WTC11 (cell line): ENCODE results near the gene ATXN2L. TPM values are rescaled to one million over a fixed set of nuclear protein-coding genes. Genes with fewer than 3 reads are reported as not detected.

ENCODE experiments used
- ATAC-seq: fragments of 200-7000 bp; cut with Tn5 transposase; 2 replicates; pipeline ENCODE4 v1.10.0; 2021; ENCODE audit warnings: mild to moderate bottlenecking, moderate library complexity
- CTCF ChIA-PET: fragments of 300-600 bp; sonication (Branson Sonifier 250); formaldehyde crosslinking; loops from one replicate; lab custom pipeline; 2021; ENCODE audit warnings: antibody characterized with exemption; lab: Charles Lee
- POLR2A ChIA-PET: fragments of 350-600 bp; sonication (Branson Sonifier 250); formaldehyde crosslinking; loops from one replicate; lab custom pipeline; 2021; ENCODE audit warnings: antibody characterized with exemption; lab: Charles Lee
- DNase-seq: peaks from one replicate; pipeline ENCODE4 v3.0.0; 2021; ENCODE audit warnings: low spot score
- H3K27ac Mint-ChIP-seq: 2 replicates; pipeline ENCODE4 v1.8.0; 2021; ENCODE audit warnings: mixed read lengths
- H3K27me3 Mint-ChIP-seq: 2 replicates; pipeline ENCODE4 v1.8.0; 2021; ENCODE audit warnings: low read depth, mild to moderate bottlenecking, moderate library complexity, mixed read lengths
- H3K36me3 Mint-ChIP-seq: 2 replicates; pipeline ENCODE4 v1.8.0; 2021; ENCODE audit warnings: mixed read lengths
- H3K4me1 Mint-ChIP-seq: 2 replicates; pipeline ENCODE4 v1.8.0; 2022; ENCODE audit warnings: mixed read lengths
- H3K4me3 Mint-ChIP-seq: 2 replicates; pipeline ENCODE4 v1.8.0; 2021; ENCODE audit warnings: mild to moderate bottlenecking, moderate library complexity, mixed read lengths
- H3K9me3 Mint-ChIP-seq: 2 replicates; pipeline ENCODE4 v1.8.0; 2021; ENCODE audit warnings: mixed read lengths
- CBFB ChIP-seq: sonication (generic); formaldehyde crosslinking; IDR thresholded peaks from 2 replicates; pipeline ENCODE4 v1.8.1; 2022; ENCODE audit warnings: mild to moderate bottlenecking, low read depth, missing genetic modification reagents
- CREM ChIP-seq: sonication (generic); formaldehyde crosslinking; IDR thresholded peaks from 2 replicates; pipeline ENCODE4 v1.8.1; 2022; ENCODE audit warnings: mild to moderate bottlenecking, missing genetic modification reagents, moderate library complexity
- IRF2 ChIP-seq: sonication (generic); formaldehyde crosslinking; IDR thresholded peaks from 2 replicates; pipeline ENCODE4 v1.8.0; 2022; ENCODE audit warnings: low read depth, missing genetic modification reagents, borderline replicate concordance
- KAT7 ChIP-seq: sonication (generic); formaldehyde crosslinking; IDR thresholded peaks from 2 replicates; pipeline ENCODE4 v1.8.1; 2023; ENCODE audit warnings: missing genetic modification reagents, mild to moderate bottlenecking, borderline replicate concordance
- NR2C2 ChIP-seq: sonication (generic); formaldehyde crosslinking; IDR thresholded peaks from 2 replicates; pipeline ENCODE4 v1.8.0; 2022; ENCODE audit warnings: mild to moderate bottlenecking, missing genetic modification reagents
- RORB ChIP-seq: fragments of 250-450 bp; sonication (Bioruptor Pico); IDR thresholded peaks from 2 replicates; pipeline ENCODE4 v1.9.0; 2021; ENCODE audit warnings: mild to moderate bottlenecking
- SP1 ChIP-seq: sonication (generic); formaldehyde crosslinking; conservative IDR thresholded peaks from 2 replicates; pipeline ENCODE4 v1.8.1; 2022; ENCODE audit warnings: missing genetic modification reagents
- total RNA-seq: library from RNA; stranded (reverse); gene quantifications from 3 replicates; pipeline ENCODE4 v1.2.3, GENCODE V29; 2021
- TF ChIP-seq, protein P1 (sequence below): sonication (generic); formaldehyde crosslinking; IDR thresholded peaks from 2 replicates; pipeline ENCODE4 v1.8.1; 2022; ENCODE audit warnings: mild to moderate bottlenecking, moderate library complexity, missing genetic modification reagents
- TF ChIP-seq, protein P2 (sequence below): sonication (generic); formaldehyde crosslinking; IDR thresholded peaks from 2 replicates; pipeline ENCODE4 v1.8.1; 2023; ENCODE audit warnings: mild to moderate bottlenecking, moderate library complexity, missing genetic modification reagents
- TF ChIP-seq, protein P3 (sequence below): sonication (generic); formaldehyde crosslinking; IDR thresholded peaks from 2 replicates; pipeline ENCODE4 v1.8.1; 2023; ENCODE audit warnings: mild to moderate bottlenecking, missing genetic modification reagents
- TF ChIP-seq, protein P4 (sequence below): sonication (generic); formaldehyde crosslinking; IDR thresholded peaks from 2 replicates; pipeline ENCODE4 v1.8.0; 2022; ENCODE audit warnings: mild to moderate bottlenecking, missing genetic modification reagents
- TF ChIP-seq, protein P5 (sequence below): sonication (generic); formaldehyde crosslinking; IDR thresholded peaks from 2 replicates; pipeline ENCODE4 v1.8.1; 2022; ENCODE audit warnings: mild to moderate bottlenecking, missing genetic modification reagents, moderate library complexity, borderline replicate concordance
- TF ChIP-seq, protein P6 (sequence below): fragments of 250-450 bp; sonication (Bioruptor Pico); IDR thresholded peaks from 2 replicates; pipeline ENCODE4 v1.8.0; 2021; ENCODE audit warnings: mild to moderate bottlenecking
- TF ChIP-seq, protein P7 (sequence below): sonication (generic); formaldehyde crosslinking; conservative IDR thresholded peaks from 2 replicates; pipeline ENCODE4 v1.8.1; 2022; ENCODE audit warnings: mild to moderate bottlenecking, missing genetic modification reagents
- TF ChIP-seq, protein P8 (sequence below): sonication (generic); formaldehyde crosslinking; IDR thresholded peaks from 2 replicates; pipeline ENCODE4 v1.8.1; 2022; ENCODE audit warnings: low read depth, missing genetic modification reagents, borderline replicate concordance
- TF ChIP-seq, protein P9 (sequence below): sonication (generic); formaldehyde crosslinking; IDR thresholded peaks from 2 replicates; pipeline ENCODE4 v1.8.1; 2022; ENCODE audit warnings: missing genetic modification reagents, borderline replicate concordance

The ATXN2L gene
- total RNA-seq, 1 experiment from 2014 or later = 243 TPM

DNA sequence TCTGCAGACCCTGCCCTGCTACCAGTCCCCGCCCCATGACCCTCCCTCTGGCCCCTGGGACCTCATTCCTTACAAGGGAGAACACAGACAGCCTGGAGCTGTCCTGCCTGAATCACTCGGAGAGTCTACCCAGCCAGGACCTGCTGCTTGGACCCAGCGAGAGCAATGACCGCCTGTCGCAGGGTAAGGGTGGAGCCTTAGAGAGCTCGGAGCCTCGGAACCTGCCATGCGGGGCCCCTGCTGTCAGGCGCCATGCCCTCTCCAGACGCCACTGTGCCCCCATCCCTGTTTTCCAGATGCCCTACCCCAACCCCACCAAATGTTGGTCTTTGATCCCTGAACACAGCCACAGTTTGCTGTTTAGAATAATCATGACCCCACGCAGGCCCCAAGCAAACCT is 46.4 kb downstream of the ATXN2L start:
- Mint-ChIP-seq H3K27ac (no peak overlapping the region), H3K36me3 (peaks cover 32% of the 10 kb centered on the region), H3K9me3 (no peaks in the 10 kb centered on the region), H3K4me3 (no peak overlapping the region), H3K4me1 (peaks cover 14% of the 10 kb centered on the region), H3K27me3 (no peaks in the 10 kb centered on the region)
- no peak for ATAC-seq
- TF ChIP-seq, protein P1, sequence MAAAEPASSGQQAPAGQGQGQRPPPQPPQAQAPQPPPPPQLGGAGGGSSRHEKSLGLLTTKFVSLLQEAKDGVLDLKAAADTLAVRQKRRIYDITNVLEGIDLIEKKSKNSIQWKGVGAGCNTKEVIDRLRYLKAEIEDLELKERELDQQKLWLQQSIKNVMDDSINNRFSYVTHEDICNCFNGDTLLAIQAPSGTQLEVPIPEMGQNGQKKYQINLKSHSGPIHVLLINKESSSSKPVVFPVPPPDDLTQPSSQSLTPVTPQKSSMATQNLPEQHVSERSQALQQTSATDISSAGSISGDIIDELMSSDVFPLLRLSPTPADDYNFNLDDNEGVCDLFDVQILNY (CRISPR knock-in tag) = no peak
- no peak for TF ChIP-seq NR2C2
- TF ChIP-seq, protein P2, sequence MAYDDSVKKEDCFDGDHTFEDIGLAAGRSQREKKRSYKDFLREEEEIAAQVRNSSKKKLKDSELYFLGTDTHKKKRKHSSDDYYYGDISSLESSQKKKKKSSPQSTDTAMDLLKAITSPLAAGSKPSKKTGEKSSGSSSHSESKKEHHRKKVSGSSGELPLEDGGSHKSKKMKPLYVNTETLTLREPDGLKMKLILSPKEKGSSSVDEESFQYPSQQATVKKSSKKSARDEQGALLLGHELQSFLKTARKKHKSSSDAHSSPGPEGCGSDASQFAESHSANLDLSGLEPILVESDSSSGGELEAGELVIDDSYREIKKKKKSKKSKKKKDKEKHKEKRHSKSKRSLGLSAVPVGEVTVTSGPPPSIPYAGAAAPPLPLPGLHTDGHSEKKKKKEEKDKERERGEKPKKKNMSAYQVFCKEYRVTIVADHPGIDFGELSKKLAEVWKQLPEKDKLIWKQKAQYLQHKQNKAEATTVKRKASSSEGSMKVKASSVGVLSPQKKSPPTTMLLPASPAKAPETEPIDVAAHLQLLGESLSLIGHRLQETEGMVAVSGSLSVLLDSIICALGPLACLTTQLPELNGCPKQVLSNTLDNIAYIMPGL = no peak
- TF ChIP-seq, protein P3, sequence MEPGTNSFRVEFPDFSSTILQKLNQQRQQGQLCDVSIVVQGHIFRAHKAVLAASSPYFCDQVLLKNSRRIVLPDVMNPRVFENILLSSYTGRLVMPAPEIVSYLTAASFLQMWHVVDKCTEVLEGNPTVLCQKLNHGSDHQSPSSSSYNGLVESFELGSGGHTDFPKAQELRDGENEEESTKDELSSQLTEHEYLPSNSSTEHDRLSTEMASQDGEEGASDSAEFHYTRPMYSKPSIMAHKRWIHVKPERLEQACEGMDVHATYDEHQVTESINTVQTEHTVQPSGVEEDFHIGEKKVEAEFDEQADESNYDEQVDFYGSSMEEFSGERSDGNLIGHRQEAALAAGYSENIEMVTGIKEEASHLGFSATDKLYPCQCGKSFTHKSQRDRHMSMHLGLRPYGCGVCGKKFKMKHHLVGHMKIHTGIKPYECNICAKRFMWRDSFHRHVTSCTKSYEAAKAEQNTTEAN (CRISPR knock-in tag) = no peak
- no peak for TF ChIP-seq SP1 (CRISPR knock-in tag)
- no peak for TF ChIP-seq RORB
- TF ChIP-seq KAT7 (CRISPR knock-in tag) = no peak
- TF ChIP-seq, protein P4, sequence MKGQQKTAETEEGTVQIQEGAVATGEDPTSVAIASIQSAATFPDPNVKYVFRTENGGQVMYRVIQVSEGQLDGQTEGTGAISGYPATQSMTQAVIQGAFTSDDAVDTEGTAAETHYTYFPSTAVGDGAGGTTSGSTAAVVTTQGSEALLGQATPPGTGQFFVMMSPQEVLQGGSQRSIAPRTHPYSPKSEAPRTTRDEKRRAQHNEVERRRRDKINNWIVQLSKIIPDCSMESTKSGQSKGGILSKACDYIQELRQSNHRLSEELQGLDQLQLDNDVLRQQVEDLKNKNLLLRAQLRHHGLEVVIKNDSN = no peak
- no peak for TF ChIP-seq CBFB (CRISPR knock-in tag)
- TF ChIP-seq, protein P5, sequence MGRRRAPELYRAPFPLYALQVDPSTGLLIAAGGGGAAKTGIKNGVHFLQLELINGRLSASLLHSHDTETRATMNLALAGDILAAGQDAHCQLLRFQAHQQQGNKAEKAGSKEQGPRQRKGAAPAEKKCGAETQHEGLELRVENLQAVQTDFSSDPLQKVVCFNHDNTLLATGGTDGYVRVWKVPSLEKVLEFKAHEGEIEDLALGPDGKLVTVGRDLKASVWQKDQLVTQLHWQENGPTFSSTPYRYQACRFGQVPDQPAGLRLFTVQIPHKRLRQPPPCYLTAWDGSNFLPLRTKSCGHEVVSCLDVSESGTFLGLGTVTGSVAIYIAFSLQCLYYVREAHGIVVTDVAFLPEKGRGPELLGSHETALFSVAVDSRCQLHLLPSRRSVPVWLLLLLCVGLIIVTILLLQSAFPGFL = no peak
- no peak for TF ChIP-seq CREM (CRISPR knock-in tag)
- TF ChIP-seq, protein P6, sequence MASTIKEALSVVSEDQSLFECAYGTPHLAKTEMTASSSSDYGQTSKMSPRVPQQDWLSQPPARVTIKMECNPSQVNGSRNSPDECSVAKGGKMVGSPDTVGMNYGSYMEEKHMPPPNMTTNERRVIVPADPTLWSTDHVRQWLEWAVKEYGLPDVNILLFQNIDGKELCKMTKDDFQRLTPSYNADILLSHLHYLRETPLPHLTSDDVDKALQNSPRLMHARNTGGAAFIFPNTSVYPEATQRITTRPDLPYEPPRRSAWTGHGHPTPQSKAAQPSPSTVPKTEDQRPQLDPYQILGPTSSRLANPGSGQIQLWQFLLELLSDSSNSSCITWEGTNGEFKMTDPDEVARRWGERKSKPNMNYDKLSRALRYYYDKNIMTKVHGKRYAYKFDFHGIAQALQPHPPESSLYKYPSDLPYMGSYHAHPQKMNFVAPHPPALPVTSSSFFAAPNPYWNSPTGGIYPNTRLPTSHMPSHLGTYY (CRISPR knock-in tag) = no peak
- TF ChIP-seq IRF2 (CRISPR knock-in tag) = no peak
- TF ChIP-seq, protein P7, sequence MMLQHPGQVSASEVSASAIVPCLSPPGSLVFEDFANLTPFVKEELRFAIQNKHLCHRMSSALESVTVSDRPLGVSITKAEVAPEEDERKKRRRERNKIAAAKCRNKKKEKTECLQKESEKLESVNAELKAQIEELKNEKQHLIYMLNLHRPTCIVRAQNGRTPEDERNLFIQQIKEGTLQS = no peak
- TF ChIP-seq, protein P8, sequence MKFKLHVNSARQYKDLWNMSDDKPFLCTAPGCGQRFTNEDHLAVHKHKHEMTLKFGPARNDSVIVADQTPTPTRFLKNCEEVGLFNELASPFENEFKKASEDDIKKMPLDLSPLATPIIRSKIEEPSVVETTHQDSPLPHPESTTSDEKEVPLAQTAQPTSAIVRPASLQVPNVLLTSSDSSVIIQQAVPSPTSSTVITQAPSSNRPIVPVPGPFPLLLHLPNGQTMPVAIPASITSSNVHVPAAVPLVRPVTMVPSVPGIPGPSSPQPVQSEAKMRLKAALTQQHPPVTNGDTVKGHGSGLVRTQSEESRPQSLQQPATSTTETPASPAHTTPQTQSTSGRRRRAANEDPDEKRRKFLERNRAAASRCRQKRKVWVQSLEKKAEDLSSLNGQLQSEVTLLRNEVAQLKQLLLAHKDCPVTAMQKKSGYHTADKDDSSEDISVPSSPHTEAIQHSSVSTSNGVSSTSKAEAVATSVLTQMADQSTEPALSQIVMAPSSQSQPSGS (CRISPR knock-in tag) = no peak
- TF ChIP-seq, protein P9, sequence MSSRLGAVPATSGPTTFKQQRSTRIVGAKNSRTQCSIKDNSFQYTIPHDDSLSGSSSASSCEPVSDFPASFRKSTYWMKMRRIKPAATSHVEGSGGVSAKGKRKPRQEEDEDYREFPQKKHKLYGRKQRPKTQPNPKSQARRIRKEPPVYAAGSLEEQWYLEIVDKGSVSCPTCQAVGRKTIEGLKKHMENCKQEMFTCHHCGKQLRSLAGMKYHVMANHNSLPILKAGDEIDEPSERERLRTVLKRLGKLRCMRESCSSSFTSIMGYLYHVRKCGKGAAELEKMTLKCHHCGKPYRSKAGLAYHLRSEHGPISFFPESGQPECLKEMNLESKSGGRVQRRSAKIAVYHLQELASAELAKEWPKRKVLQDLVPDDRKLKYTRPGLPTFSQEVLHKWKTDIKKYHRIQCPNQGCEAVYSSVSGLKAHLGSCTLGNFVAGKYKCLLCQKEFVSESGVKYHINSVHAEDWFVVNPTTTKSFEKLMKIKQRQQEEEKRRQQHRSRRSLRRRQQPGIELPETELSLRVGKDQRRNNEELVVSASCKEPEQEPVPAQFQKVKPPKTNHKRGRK = no peak
- CTCF ChIA-PET = no interaction called here
- DNase-seq = no peak
- POLR2A ChIA-PET = no interaction called here
